Vagina (tissue), 2 donors: ENCODE measurements around the gene PTK6. TPM values are rescaled to one million over a fixed set of nuclear protein-coding genes. Genes with fewer than 3 reads are reported as not detected.

Experiments used
- DNase-seq, 2 donors: peaks; one replicate each; pipeline ENCODE4 v3.0.0-alpha.2; 2017; ENCODE audit errors: extremely low spot score in 2 of 2
- H3K27ac ChIP-seq: fragments of 200-600 bp; sonication (generic); one replicate; pipeline ENCODE4 v1.5.1; 2019
- H3K27me3 ChIP-seq: fragments of 200-600 bp; sonication (generic); one replicate; pipeline ENCODE4 v1.5.1; 2019
- H3K36me3 ChIP-seq, 2 donors: fragments of 200-600 bp; sonication (generic); one replicate each; pipeline ENCODE4 v1.5.1; 2017 to 2019
- H3K4me1 ChIP-seq: fragments of 200-600 bp; sonication (generic); one replicate; pipeline ENCODE4 v1.5.1; 2019
- H3K4me3 ChIP-seq, 2 donors: fragments of 200-600 bp; sonication (generic); 1 replicate in 1 of 2; 2 replicates in 1 of 2; pipeline ENCODE4 v1.5.1; 2016 to 2019
- H3K9me3 ChIP-seq: fragments of 200-600 bp; sonication (generic); one replicate; pipeline ENCODE4 v1.5.1; 2019
- POLR2A ChIP-seq, 2 donors: fragments of 450-650 bp; IDR thresholded peaks; one replicate each; pipeline ENCODE4 v1.6.1; 2017; ENCODE audit warnings: antibody characterized with exemption in 2 of 2, mild to moderate bottlenecking in 2 of 2, moderate library complexity in 2 of 2
- POLR2AphosphoS5 ChIP-seq, 2 donors: sonication (generic); formaldehyde crosslinking; IDR thresholded peaks; one replicate each; pipeline ENCODE4 v1.9.0; 2017; ENCODE audit warnings: antibody characterized with exemption in 2 of 2, mild to moderate bottlenecking in 2 of 2, low read depth in 1 of 2; ENCODE audit not compliant: insufficient read depth in 1 of 2
- intact Hi-C: fragments of 100-400 bp; cut with DNase I; formaldehyde crosslinking; loops from one replicate; pipeline ENCODE4 v1.15.1; 2023
- total RNA-seq: library from RNA; depleted of rRNA; stranded (reverse); fragments of >200 nt; gene quantifications from one replicate; pipeline ENCODE4 v1.2.3, GENCODE V29; 2016
- TF ChIP-seq, protein P1 (sequence below), 3 experiments: fragments of 450-650 bp in 2 of 3; fragments of 200-600 bp in 1 of 3; sonication (generic) in 1 of 3; IDR thresholded peaks; one replicate each; pipeline ENCODE4 v1.5.1; 2017 to 2019; ENCODE audit warnings: antibody characterized with exemption in 3 of 3, mild to moderate bottlenecking in 2 of 3, moderate library complexity in 2 of 3

Gene PTK6
- total RNA-seq, 1 donor from 2014 or later: 25.8 TPM

DNA sequence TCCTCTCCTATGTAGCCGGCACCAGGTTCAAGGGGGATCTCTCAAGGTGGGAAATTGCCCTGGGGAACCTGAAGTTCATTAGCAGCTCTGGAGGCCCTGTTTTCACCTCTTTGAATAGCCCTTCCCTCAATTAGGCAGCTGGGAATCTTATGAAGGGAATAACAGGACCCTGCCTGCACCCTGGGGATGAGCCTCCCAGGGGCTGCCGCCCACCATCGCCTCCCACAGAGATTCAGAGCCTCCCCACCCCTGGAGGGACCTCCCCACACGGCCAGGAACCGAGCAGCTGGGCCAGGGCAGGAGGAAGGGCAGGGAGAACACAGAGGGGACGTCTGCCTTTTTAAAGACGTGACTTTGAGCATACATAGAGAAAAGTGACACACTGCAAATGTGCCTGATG, 33.7 kb downstream of the PTK6 start:
- peaks cover 10% of the 10 kb centered on the region for H3K4me1 ChIP-seq
- no peaks in the 10 kb centered on the region for H3K9me3 ChIP-seq
- no peaks in the 10 kb centered on the region for H3K36me3 ChIP-seq
- no peak overlapping the region for H3K4me3 ChIP-seq
- H3K27ac ChIP-seq: no peak overlapping the region
- no peak for DNase-seq
- peaks cover 12% of the 10 kb centered on the region for H3K27me3 ChIP-seq
- intact Hi-C loops: no loop called here
- TF ChIP-seq POLR2A (IDR thresholded peaks at IDR 0.05) (no peak), POLR2AphosphoS5 (IDR thresholded peaks at IDR 0.05; ENCODE audit: insufficient read depth in 1 of 2, low read depth in 1 of 2) (no peak)
- TF ChIP-seq, protein P1, sequence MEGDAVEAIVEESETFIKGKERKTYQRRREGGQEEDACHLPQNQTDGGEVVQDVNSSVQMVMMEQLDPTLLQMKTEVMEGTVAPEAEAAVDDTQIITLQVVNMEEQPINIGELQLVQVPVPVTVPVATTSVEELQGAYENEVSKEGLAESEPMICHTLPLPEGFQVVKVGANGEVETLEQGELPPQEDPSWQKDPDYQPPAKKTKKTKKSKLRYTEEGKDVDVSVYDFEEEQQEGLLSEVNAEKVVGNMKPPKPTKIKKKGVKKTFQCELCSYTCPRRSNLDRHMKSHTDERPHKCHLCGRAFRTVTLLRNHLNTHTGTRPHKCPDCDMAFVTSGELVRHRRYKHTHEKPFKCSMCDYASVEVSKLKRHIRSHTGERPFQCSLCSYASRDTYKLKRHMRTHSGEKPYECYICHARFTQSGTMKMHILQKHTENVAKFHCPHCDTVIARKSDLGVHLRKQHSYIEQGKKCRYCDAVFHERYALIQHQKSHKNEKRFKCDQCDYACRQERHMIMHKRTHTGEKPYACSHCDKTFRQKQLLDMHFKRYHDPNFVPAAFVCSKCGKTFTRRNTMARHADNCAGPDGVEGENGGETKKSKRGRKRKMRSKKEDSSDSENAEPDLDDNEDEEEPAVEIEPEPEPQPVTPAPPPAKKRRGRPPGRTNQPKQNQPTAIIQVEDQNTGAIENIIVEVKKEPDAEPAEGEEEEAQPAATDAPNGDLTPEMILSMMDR (IDR thresholded peaks at IDR 0.05): no peak

DNA sequence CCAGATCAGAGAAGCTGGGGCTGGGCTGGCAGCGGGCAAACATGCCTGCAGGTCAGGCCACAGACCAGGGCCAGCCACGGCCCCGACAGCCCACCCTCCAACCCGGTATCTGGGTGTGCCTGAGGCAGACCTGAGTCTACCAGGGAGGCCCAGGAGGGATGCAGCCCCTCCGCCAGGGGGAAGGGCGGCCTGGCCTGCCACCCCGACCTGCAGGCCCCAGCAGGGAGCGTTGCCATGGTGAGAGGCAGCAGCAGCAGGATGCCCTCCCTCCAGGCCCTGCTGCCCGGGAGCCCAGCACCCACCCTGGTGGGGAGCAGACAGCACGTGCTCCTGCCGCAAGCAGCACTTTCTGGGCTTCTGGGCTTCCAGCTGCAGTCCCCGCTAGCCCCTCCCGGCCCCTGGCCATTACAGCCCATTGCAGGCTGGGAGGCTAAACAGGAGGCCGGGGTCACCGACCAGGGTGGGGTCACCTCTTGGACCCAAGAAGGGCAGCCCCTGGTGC, 34.5 kb downstream of the PTK6 start:
- H3K36me3 ChIP-seq: no peaks in the 10 kb centered on the region
- H3K27ac ChIP-seq: no peak overlapping the region
- TF ChIP-seq POLR2AphosphoS5 (IDR thresholded peaks at IDR 0.05; ENCODE audit: insufficient read depth in 1 of 2, low read depth in 1 of 2) (no peak), POLR2A (IDR thresholded peaks at IDR 0.05) (no peak)
- TF ChIP-seq, protein P1 (IDR thresholded peaks at IDR 0.05): no peak
- H3K27me3 ChIP-seq: peaks cover 20% of the 10 kb centered on the region
- no peak overlapping the region for H3K4me3 ChIP-seq
- H3K9me3 ChIP-seq: no peaks in the 10 kb centered on the region
- intact Hi-C loops: no loop called here
- H3K4me1 ChIP-seq: peaks cover 18% of the 10 kb centered on the region
- no peak for DNase-seq

- H3K4me3 ChIP-seq: no peak overlapping the region
- peaks cover 18% of the 10 kb centered on the region for H3K4me1 ChIP-seq
- H3K9me3 ChIP-seq: no peaks in the 10 kb centered on the region
- H3K27me3 ChIP-seq: peaks cover 20% of the 10 kb centered on the region
- no peak overlapping the region for H3K27ac ChIP-seq
- H3K36me3 ChIP-seq: no peaks in the 10 kb centered on the region
- DNase-seq: no peak
- intact Hi-C loops: no loop called here
- TF ChIP-seq POLR2AphosphoS5 (IDR thresholded peaks at IDR 0.05; ENCODE audit: insufficient read depth in 1 of 2, low read depth in 1 of 2) (no peak), POLR2A (IDR thresholded peaks at IDR 0.05) (no peak)
- TF ChIP-seq, protein P1 (IDR thresholded peaks at IDR 0.05): no peak
Measured at GRCh38 chr20:63501818-63502670, 35.1 kb downstream of the PTK6 start.

DNA sequence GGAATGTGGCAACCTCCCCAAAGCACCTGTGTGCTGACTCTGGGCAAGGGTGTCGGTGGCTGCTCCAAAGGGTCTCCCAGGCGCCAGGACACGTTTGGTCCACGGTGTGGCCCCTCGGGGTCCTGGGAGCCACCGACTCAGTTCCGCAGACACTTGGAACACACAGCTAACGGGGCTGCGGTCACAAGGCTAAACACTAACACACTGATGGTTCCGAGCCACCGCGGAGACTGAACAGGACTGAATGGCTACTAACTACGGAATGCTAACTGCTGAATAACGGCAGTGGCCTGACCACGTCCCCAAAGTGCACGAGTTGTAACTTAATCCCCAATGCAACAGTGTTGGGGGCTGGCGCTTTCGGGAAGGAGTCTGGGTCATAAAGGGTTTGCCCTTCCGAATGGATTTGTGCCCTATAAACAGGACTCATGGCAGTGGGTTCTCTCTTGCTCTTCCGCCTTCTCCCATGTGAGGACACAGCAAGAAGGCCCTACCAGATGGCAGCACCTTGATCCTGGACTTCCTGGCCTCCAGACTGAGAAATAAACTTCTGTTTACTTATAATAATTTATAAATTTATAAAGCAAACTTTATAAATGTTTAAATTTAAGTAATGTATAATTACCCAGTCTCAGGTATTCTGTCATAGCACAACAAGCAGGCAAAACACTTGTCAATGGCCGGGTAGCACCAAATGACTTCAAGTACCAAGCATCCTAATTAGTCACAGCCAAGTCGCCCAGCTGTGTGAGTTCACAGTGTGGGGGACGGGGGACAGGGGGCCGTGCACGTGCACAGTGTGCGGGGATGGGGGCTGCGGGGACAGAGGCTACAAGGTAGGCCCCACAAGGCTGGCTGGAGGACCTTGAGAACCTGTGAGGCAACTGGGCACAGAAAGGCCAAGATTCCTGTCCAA, 36.0 kb downstream of the PTK6 start:
- TF ChIP-seq POLR2A (IDR thresholded peaks at IDR 0.05): no peak
- no peak overlapping the region for H3K4me3 ChIP-seq
- H3K27ac ChIP-seq: no peak overlapping the region
- DNase-seq: no peak
- H3K9me3 ChIP-seq: no peaks in the 10 kb centered on the region
- peaks cover 22% of the 10 kb centered on the region for H3K4me1 ChIP-seq
- H3K36me3 ChIP-seq: no peaks in the 10 kb centered on the region
- H3K27me3 ChIP-seq: peaks cover 20% of the 10 kb centered on the region
- intact Hi-C loops: no loop called here

GRCh38 chr20:63500151-63500901, 36.9 kb downstream of the PTK6 start:
- H3K4me3 ChIP-seq: no peak overlapping the region
- intact Hi-C loops: no loop called here
- no peak for DNase-seq
- H3K27me3 ChIP-seq: peaks cover 20% of the 10 kb centered on the region
- H3K27ac ChIP-seq: no peak overlapping the region
- no peak for TF ChIP-seq POLR2AphosphoS5 (IDR thresholded peaks at IDR 0.05; ENCODE audit: insufficient read depth in 1 of 2, low read depth in 1 of 2)
- TF ChIP-seq, protein P1 (IDR thresholded peaks at IDR 0.05): no peak
- no peak for TF ChIP-seq POLR2A (IDR thresholded peaks at IDR 0.05)
- peaks cover 23% of the 10 kb centered on the region for H3K4me1 ChIP-seq
- no peaks in the 10 kb centered on the region for H3K36me3 ChIP-seq
- no peaks in the 10 kb centered on the region for H3K9me3 ChIP-seq
